NK-92 (cell line): Measurements from ENCODE around the gene MSANTD1.

Experiments used
- DNase-seq: peaks from one replicate; lab custom pipeline; 2025; ENCODE audit not compliant: unreplicated experiment; lab: John Stamatoyannopoulos, UW

The MSANTD1 gene

GRCh38 chr4:3215733-3216132 lies 33.2 kb upstream of the MSANTD1 start:
- no peak for DNase-seq

GRCh38 chr4:3217266-3217665 lies 31.7 kb upstream of the MSANTD1 start:
- no peak for DNase-seq

GRCh38 chr4:3217771-3218170 lies 31.2 kb upstream of the MSANTD1 start:
- no peak for DNase-seq

- DNase-seq, result no peak
Measured at GRCh38 chr4:3218824-3219760, 29.9 kb upstream of the MSANTD1 start.

GRCh38 chr4:3219761-3220475 lies 29.0 kb upstream of the MSANTD1 start:
- DNase-seq, result no peak

GRCh38 chr4:3220476-3221183 lies 28.3 kb upstream of the MSANTD1 start:
- no peak for DNase-seq

- no peak for DNase-seq
Measured at GRCh38 chr4:3221184-3221494, 27.8 kb upstream of the MSANTD1 start.

GRCh38 chr4:3221996-3222395 lies 27.0 kb upstream of the MSANTD1 start:
- no peak for DNase-seq

- DNase-seq, result no peak
Measured at GRCh38 chr4:3223346-3223745, 25.6 kb upstream of the MSANTD1 start.

GRCh38 chr4:3223956-3224748 lies 24.8 kb upstream of the MSANTD1 start:
- no peak for DNase-seq

GRCh38 chr4:3225071-3225850 lies 23.7 kb upstream of the MSANTD1 start:
- no peak for DNase-seq

- no peak for DNase-seq
Measured at GRCh38 chr4:3225936-3226335, 23.0 kb upstream of the MSANTD1 start.

GRCh38 chr4:3226467-3226866 lies 22.5 kb upstream of the MSANTD1 start:
- no peak for DNase-seq

GRCh38 chr4:3226944-3227343 lies 22.0 kb upstream of the MSANTD1 start:
- no peak for DNase-seq

- no peak for DNase-seq
Measured at GRCh38 chr4:3227878-3228675, 20.9 kb upstream of the MSANTD1 start.

- DNase-seq, result no peak
Measured at GRCh38 chr4:3228881-3229280, 20.1 kb upstream of the MSANTD1 start.

GRCh38 chr4:3229328-3229727 lies 19.6 kb upstream of the MSANTD1 start:
- DNase-seq, result no peak

GRCh38 chr4:3229964-3230363 lies 19.0 kb upstream of the MSANTD1 start:
- no peak for DNase-seq

- DNase-seq, result no peak
Measured at GRCh38 chr4:3231471-3231870, 17.5 kb upstream of the MSANTD1 start.
